Measurements from ENCODE around the gene DGKH.

DGKH gene

DNA sequence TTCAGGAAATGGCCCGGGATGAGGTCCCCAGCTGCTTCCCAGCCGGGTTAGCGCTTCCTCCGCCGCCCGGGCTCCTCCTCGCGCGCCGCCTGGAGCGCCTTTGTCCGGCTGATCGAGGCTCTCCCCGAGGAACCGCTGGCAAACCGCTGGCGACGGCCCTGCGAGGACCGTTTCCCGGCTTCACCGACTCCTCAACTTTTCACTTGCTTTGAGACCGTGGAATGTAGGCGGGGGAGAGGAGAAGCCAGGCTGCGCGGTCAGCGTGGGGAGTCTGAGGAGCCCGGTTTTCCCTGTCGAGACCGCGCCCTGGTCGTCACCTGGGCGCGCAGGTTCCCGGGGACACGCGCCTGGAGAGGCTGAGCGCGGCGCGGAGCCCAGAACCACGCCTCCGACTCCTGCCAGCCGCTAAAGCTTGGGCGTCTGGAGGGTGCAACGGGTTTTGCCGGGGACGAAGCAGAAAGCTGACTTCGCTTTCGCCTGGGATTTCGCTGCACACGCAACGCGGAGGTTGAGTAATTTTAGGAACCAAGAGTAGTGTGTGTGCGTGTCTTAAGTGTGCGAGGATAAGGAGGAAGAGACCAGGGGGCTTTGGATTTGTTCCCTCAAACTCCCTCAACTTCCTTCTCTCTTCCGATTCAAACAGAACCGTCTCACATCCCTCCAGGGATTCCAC is 7.3 kb upstream of the DGKH start:
- FAIRE-seq (peak; percentile 93), DNase-seq (ENCODE audit: insufficient read length) (peak; percentile 39)
- TF ChIP-seq POLR2A (IDR thresholded peaks at IDR 0.05; ENCODE audit: low read depth, low read length) (peak; percentile 73), POLR2AphosphoS5 (IDR thresholded peaks at IDR 0.05; ENCODE audit: low read depth, low read length) (no peak), TAF1 (IDR thresholded peaks at IDR 0.05; ENCODE audit: borderline replicate concordance, low read depth, low read length) (0 out of 2 replicates have a peak, but pooled peaks have one; percentile 28)

DNA sequence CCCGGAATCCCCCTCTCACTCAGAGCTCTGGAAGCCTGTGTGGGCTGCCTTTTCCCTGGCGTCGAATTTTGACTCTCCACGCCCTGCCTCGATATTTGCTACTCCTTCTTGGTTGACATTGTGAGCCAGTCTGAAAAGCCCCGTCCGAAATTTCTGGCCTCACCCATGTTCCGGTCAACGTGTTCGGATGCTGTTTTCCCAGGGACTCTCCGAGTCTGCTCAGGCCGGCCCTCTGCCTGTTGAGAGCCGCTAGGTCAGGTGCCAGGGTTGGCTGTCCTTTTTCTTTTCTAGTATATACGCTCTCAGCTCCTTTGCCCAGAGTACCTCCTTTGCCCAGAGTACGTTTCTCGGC is 6.8 kb upstream of the DGKH start:
- DNase-seq (ENCODE audit: insufficient read length) (peak; percentile 28), FAIRE-seq (no peak)
- TF ChIP-seq POLR2AphosphoS5 (IDR thresholded peaks at IDR 0.05; ENCODE audit: low read depth, low read length): no peak
- TF ChIP-seq POLR2A (IDR thresholded peaks at IDR 0.05; ENCODE audit: low read depth, low read length): peak; percentile 40; the same call in 1 of the 2 replicates
- TF ChIP-seq TAF1 (IDR thresholded peaks at IDR 0.05; ENCODE audit: borderline replicate concordance, low read depth, low read length): no peak

DNA sequence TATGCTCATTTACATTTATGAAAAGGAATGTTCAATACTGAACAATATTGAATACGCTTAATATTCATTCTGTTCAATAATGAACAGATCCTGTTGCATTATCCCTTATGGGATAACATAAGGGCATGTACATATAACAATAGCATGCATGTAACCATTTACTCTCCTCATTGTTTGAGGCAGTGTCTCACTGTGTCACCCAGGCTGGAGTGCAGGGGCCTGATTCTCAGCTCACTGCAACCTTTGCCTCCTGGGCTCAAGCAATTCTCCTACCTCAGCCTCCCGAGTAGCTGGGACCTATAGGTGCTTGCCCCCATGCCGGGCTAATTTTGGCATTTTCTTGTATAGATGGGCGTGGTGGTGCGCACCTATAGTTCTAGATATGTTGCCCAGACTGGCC is 4.8 kb upstream of the DGKH start:
- no peak for TF ChIP-seq TAF1 (IDR thresholded peaks at IDR 0.05; ENCODE audit: borderline replicate concordance, low read depth, low read length)
- TF ChIP-seq POLR2AphosphoS5 (IDR thresholded peaks at IDR 0.05; ENCODE audit: low read depth, low read length): no peak
- no peak for TF ChIP-seq POLR2A (IDR thresholded peaks at IDR 0.05; ENCODE audit: low read depth, low read length)
- DNase-seq (ENCODE audit: insufficient read length) (no peak), FAIRE-seq (no peak)

DNA sequence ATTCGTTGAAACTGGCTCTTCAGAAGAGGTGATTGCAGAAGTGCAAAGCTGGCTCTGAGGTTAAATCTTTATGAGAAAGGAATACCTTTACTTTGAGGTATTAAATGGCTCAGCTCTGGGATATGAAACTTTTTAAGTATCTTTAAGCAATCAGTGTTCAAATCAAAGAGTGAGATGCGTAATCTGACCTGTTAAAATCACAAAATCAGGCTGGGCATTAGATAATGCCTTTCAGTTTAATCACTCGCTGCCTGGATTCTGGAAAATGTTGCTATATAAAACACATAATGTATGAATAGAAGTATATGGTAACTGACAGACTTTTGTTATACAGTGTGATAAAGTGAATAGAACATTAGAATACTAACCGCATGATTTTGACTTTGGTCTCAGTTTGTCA is 2.0 kb upstream of the DGKH start:
- TF ChIP-seq POLR2A (IDR thresholded peaks at IDR 0.05; ENCODE audit: low read depth, low read length): no peak
- no peak for TF ChIP-seq TAF1 (IDR thresholded peaks at IDR 0.05; ENCODE audit: borderline replicate concordance, low read depth, low read length)
- no peak for TF ChIP-seq POLR2AphosphoS5 (IDR thresholded peaks at IDR 0.05; ENCODE audit: low read depth, low read length)
- FAIRE-seq (no peak), DNase-seq (ENCODE audit: insufficient read length) (no peak)

DNA sequence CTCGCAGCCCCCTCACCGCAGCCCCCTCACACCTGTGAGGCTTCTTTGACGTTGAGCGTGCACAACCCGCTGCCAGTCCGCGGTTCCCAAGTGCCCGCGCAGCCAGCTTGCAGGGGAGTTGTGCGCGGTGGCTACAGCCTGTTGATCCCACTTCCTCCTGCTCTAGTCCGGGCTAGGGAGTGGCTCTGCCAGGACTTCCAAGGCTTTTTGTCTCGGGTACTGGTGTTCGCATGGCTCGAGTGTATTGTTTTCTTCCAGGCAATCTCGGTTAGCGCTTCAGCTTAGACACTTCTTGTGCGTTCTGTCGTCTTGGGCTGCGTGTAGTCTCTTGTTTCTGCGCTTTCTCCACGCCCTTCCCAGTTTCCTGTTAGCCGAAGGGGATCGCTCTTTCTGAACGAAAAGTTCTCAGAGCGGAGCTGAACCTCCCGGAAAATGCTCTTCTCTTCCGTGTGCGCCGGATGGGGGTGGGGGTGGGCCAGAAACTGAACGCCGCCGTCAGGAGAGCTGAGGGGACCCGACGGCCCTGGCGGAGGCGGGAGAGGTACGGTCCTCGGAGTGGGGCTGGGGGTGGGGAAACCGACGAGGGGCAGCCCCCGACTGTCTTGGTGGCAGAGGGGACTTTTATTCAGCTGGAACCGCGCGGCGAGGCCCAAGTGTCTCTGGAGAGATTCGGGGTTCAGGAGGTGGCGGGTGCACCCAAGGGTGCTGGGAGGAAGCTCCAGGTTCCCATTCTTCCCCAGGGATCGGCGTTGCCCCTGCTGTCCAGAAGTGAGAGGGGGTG is 697 bp upstream of the DGKH start:
- TF ChIP-seq POLR2A (IDR thresholded peaks at IDR 0.05; ENCODE audit: low read depth, low read length) (no peak), POLR2AphosphoS5 (IDR thresholded peaks at IDR 0.05; ENCODE audit: low read depth, low read length) (no peak), TAF1 (IDR thresholded peaks at IDR 0.05; ENCODE audit: borderline replicate concordance, low read depth, low read length) (no peak)
- FAIRE-seq (peak; percentile 77), DNase-seq (ENCODE audit: insufficient read length) (peak; percentile 44)

DNA sequence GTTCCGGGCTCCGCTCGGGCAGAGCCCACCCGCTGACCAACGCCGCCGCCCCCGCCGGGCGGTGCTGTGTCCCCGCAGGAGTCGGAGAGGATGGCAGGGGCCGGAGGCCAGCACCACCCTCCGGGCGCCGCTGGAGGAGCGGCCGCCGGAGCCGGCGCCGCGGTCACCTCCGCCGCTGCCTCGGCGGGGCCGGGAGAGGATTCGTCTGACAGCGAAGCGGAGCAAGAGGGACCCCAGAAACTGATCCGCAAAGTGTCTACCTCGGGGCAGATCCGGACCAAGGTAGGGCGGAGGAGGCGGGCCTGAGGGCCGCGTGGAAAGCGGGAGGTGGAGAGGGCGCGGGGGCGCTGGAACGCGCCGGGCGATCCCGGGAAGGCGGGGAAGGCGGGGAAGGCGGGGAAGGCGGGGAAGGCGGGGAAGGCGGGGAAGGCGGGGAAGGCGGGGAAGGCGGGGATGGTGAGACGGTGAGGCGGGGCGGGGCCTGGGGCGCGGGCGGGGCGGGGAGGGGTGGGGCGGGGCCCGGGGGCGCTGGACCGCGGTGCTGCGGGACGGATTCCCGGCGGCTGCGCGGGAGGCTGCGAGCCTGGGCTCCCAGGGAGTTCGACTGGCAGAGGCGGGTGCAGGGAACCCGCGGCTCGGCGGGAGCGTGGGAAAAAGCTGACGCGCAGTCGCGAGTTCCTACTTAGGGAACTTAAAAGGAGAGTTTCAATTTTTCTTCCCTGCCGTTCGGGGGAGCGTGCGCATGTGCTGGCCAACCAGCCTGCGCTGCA is 421 bp downstream of the DGKH start:
- TF ChIP-seq TAF1 (IDR thresholded peaks at IDR 0.05; ENCODE audit: borderline replicate concordance, low read depth, low read length): peak; percentile 50; the same call in 1 of the 2 replicates
- no peak for TF ChIP-seq POLR2AphosphoS5 (IDR thresholded peaks at IDR 0.05; ENCODE audit: low read depth, low read length)
- TF ChIP-seq POLR2A (IDR thresholded peaks at IDR 0.05; ENCODE audit: low read depth, low read length): peak; percentile 21; the same call in 1 of the 2 replicates
- FAIRE-seq (peak; percentile 48), DNase-seq (ENCODE audit: insufficient read length) (peak; percentile 75)

DNA sequence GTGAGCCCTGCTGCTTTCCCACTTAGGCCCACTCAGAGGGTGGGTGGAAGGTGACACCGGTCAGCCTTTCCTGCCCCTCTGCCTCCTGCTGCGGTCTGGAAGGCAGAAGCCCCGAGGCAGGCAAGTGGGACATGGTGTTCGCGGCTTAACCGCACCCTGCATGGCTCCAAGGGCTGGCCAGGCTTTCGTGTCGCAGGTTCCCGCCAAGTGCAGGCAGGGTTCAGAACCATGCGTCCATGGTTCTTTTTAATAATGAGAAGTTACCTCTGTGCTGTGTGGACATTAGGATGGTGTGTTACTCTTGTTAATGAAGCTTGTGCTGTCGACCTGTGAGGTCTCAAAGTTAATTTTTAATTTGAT is 986 bp downstream of the DGKH start:
- DNase-seq (ENCODE audit: insufficient read length) (no peak), FAIRE-seq (peak; percentile 85)
- TF ChIP-seq TAF1 (IDR thresholded peaks at IDR 0.05; ENCODE audit: borderline replicate concordance, low read depth, low read length) (no peak), POLR2AphosphoS5 (IDR thresholded peaks at IDR 0.05; ENCODE audit: low read depth, low read length) (peak; percentile 37; the same call in 1 of the 2 replicates)

DNA sequence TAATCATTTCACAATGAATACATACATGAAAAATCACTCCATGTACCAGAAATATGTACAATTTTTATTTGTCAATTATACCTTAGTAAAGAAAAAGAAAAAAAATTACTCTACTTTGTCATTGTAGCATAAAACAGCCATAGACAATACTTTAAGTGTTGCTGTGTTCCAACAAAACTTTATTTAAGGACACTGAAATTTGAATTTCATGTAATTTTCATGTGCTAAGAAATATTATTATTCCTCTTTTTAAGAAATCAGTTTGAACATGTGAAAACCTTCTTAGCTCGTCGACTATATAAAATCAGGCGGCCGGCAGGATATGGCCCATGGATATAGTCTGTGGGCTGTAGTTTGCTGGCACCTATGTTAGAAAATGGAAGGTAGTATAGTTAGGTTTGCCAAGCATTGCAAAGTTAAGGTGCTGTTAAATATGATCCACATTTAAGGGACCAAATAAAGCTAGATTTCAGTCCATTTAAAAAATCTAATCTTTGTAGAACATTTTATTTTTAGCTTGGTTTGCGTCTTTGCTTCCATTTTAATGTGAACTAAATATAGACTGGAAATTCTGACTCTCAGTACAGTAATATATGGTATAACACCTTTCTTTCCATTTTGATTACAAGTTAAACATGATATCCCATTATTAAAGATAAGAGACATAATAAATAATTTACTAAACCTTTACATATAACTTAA is 6.5 kb downstream of the DGKH start:
- TF ChIP-seq TAF1 (IDR thresholded peaks at IDR 0.05; ENCODE audit: borderline replicate concordance, low read depth, low read length) (no peak), POLR2A (IDR thresholded peaks at IDR 0.05; ENCODE audit: low read depth, low read length) (no peak), POLR2AphosphoS5 (IDR thresholded peaks at IDR 0.05; ENCODE audit: low read depth, low read length) (no peak)
- FAIRE-seq: no peak

DNA sequence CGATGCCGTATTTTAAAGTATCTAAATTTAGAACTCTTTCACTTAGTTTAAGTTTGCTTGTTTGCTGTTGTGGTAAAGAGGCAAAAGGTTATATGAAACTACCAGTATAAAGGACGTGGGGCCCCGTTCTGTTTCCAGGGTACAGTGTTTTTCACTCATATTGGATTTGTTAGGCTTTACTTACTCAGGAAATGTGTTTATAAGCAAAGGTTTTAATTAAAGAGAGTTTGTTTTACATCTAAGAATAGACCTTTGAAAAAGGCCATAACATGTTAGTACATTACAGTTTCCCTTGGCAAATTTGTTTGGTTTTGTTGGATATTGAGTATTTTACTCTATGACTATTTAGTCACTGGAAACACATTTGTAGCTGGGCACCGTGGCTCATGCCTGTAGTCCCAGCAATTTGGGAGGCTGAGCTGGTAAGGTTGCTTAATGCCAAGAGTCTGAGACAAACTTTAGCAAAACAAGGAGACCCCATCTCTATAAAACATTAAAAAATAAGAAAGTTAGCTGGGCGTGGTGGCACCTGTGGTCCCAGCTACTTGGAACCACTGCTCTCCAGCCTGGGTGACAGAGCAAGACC is 7.1 kb downstream of the DGKH start:
- DNase-seq (ENCODE audit: insufficient read length): no peak
- no peak for FAIRE-seq

More for the DNA sequence above, 6.5 kb downstream of the DGKH start:
- no peak for DNase-seq (ENCODE audit: insufficient read length)

DNA sequence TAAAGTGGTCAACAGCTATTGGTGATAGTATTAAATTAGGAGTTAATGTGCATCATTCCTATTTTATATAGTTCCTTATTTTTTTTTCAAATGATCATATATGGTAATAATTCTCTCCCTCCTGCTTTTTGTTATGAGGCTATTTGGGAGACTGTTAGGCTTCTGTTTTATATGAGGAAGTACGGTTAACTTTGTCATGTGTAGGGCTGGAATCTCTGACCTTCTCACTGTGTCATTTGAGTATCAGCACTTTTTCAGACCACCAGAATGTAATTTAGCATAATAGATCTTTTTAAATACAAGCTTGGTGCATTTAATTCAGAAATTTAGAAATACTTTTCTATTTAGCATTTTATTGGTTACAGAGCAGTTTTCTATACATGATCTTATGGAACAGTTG is 7.7 kb downstream of the DGKH start:
- TF ChIP-seq TAF1 (IDR thresholded peaks at IDR 0.05; ENCODE audit: borderline replicate concordance, low read depth, low read length) (no peak), POLR2A (IDR thresholded peaks at IDR 0.05; ENCODE audit: low read depth, low read length) (no peak), POLR2AphosphoS5 (IDR thresholded peaks at IDR 0.05; ENCODE audit: low read depth, low read length) (no peak)
- FAIRE-seq: no peak
- no peak for DNase-seq (ENCODE audit: insufficient read length)

More for the DNA sequence above, 7.1 kb downstream of the DGKH start:
- no peak for TF ChIP-seq TAF1 (IDR thresholded peaks at IDR 0.05; ENCODE audit: borderline replicate concordance, low read depth, low read length)
- no peak for TF ChIP-seq POLR2A (IDR thresholded peaks at IDR 0.05; ENCODE audit: low read depth, low read length)
- no peak for TF ChIP-seq POLR2AphosphoS5 (IDR thresholded peaks at IDR 0.05; ENCODE audit: low read depth, low read length)
